GM12891 (cell line): Measurements from ENCODE around the gene USP4.
A peak's percentile ranks its signal among the peaks of the same experiment; 100 is the strongest.

Experiments
- DNase-seq: peaks from one replicate; pipeline ENCODE4 v3.0.0; 2011; ENCODE audit warnings: low spot score; ENCODE audit not compliant: insufficient read length
- FAIRE-seq: peaks from 2 replicates; lab custom pipeline; 2011; peaks lifted over from hg19 to GRCh38; lab: Jason Lieb, UNC
- PAX5 ChIP-seq: IDR thresholded peaks from 2 replicates; pipeline ENCODE4 v1.6.1; 2011; ENCODE audit warnings: low read length, moderate library complexity, mild to moderate bottlenecking; ENCODE audit not compliant: insufficient read depth, severe bottlenecking
- POLR2A ChIP-seq: IDR thresholded peaks from 2 replicates; pipeline ENCODE4 v1.6.1; 2011; ENCODE audit warnings: low read depth, low read length, control low read depth
- POLR2AphosphoS5 ChIP-seq: IDR thresholded peaks from 2 replicates; pipeline ENCODE4 v1.6.1; 2011; ENCODE audit warnings: low read depth, low read length, control low read depth
- POU2F2 ChIP-seq: IDR thresholded peaks from 2 replicates; pipeline ENCODE4 v1.6.1; 2011; ENCODE audit warnings: low read depth, mild to moderate bottlenecking, control low read depth, low read length, moderate library complexity
- SPI1 ChIP-seq: IDR thresholded peaks from 2 replicates; pipeline ENCODE4 v1.6.1; 2011; ENCODE audit warnings: low read depth, low read length, control low read depth
- TAF1 ChIP-seq: IDR thresholded peaks from 2 replicates; pipeline ENCODE4 v1.6.1; 2011; ENCODE audit warnings: low read depth, low read length, control low read depth

The USP4 gene

GRCh38 chr3:49276475-49277382 is 63.1 kb downstream of the USP4 start, which contains the start of gene C3orf62:
Gene C3orf62, minus strand, starts transcription at chr3:49277232. Its CDS starts 360 bp downstream, at chr3:49276872.
- peak; percentile 76 for DNase-seq
- peak; percentile 93 for FAIRE-seq
- peak; percentile 43; the same call in 1 of the 2 replicates for TF ChIP-seq TAF1
- TF ChIP-seq POLR2A, result peak; percentile 80
- no peak for TF ChIP-seq POU2F2
- peak; percentile 88 for TF ChIP-seq POLR2AphosphoS5
- no peak for TF ChIP-seq SPI1
- TF ChIP-seq PAX5, result no peak

GRCh38 chr3:49273825-49274532 is 65.9 kb downstream of the USP4 start:
- TF ChIP-seq POLR2A, result no peak
- TF ChIP-seq SPI1, result no peak
- no peak for TF ChIP-seq POLR2AphosphoS5
- no peak for TF ChIP-seq PAX5
- FAIRE-seq (no peak), DNase-seq (no peak)

DNA sequence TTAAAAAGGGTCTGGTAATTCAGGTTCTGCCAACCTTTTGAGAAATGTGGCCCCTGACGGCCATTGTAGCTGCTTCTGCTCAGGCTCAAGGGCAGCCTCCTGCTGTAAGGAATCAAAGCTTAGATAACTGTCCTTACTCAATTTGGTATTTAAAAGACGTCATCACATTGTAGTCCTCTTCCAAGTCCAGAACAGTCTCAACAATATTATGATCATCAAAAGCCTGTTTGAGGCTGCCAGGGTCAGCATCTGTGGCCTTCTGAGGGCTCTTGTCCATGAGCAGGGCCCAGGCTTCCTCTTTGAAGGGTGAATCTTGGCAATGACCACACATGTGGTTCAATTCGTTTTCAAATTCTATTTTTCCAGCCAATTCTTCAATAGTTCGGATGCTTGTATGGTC is 68.8 kb downstream of the USP4 start:
- TF ChIP-seq TAF1 (no peak), POLR2A (no peak), POU2F2 (no peak), PAX5 (no peak), POLR2AphosphoS5 (no peak), SPI1 (no peak)
- no peak for DNase-seq
- no peak for FAIRE-seq

DNA sequence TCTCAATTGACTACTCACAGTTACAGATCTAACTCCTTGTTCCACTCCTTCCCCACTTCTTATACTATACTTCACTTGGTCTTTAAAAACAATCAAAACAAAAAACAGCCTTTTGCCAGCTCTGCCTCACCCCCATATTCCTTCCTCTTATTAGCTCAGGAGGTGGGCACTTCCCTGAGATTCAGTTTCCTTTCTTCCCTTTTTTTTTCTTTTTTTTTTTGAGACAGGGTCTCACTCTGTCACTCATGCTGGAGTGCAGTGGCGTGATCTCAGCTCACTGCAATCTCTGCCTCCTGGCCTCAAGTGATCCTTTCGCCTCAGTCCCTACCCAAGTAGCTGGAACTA is 69.7 kb downstream of the USP4 start:
- DNase-seq (no peak), FAIRE-seq (no peak)
- no peak for TF ChIP-seq POLR2AphosphoS5
- no peak for TF ChIP-seq SPI1
- TF ChIP-seq POU2F2, result no peak
- TF ChIP-seq TAF1, result no peak
- TF ChIP-seq PAX5, result no peak
- no peak for TF ChIP-seq POLR2A

DNA sequence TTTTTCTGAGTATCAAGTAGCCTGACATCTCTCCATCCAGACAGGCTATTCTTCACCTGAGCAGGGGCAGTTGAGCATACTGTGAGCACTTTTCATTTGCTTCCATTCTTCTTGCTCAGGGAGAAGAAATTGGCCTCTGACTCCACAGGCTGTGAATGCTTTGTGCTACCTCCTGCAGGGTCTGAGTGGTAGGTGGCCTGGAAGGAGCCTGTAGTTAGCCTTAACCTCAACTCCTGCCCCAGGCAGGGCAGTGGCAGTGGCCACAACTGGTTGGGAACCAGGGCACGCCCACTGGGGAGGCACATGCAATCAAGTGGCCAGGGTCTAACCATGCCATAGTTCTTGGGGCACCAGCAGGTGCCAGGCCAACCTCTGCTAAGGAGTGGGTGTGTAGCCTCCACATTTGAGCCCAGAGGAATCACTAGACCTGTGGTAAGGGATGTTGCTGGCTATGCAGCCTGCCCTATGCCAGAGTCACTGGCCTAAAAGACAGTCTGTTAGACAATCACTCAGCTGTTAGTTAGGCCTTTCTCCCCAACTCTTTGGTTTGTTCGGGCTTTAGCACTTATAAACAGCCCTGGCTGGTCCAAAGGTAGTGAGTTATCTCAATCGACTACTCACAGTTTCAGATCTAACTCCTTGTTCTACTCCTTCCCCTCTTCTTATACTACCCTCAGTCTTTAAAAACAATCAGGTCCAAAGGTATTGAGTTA is 70.3 kb downstream of the USP4 start:
- DNase-seq (no peak), FAIRE-seq (no peak)
- TF ChIP-seq TAF1 (no peak), POU2F2 (no peak), PAX5 (no peak)

DNA sequence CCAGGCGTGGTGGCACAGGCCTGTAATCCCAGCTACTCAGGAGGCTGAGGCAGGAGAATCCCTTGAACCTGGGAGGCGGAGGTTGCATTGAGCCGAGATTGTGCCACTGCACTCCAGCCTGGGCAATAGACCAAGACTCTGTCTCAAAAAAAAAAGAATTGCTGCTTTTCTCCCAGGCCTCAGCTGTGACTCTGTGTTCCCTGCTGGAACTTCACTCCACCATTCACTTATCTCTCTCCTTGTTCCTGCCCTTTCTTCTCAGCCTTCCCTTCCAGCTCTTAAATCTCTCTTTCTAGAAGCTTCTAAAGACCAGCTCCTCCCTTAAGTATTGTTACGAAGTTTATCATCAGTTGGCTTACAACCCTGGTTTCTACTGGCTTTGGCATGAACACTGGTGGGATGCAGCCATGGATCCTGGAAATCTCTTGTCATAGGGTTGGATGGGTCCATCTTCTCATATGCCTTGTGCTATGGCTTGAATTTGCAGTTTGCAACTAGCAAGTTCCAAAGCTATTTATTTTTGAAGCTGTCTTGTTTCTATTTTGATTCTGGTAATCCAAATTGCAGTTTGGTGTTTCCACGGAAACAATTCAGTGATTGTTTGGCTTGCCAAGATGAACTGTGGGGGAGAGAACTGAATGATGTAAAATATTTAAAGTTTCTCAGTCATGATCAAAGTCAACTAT is 73.3 kb downstream of the USP4 start:
- DNase-seq, result no peak
- no peak for FAIRE-seq
- TF ChIP-seq POLR2A (no peak), SPI1 (no peak), POLR2AphosphoS5 (no peak), POU2F2 (no peak), TAF1 (no peak), PAX5 (no peak)

DNA sequence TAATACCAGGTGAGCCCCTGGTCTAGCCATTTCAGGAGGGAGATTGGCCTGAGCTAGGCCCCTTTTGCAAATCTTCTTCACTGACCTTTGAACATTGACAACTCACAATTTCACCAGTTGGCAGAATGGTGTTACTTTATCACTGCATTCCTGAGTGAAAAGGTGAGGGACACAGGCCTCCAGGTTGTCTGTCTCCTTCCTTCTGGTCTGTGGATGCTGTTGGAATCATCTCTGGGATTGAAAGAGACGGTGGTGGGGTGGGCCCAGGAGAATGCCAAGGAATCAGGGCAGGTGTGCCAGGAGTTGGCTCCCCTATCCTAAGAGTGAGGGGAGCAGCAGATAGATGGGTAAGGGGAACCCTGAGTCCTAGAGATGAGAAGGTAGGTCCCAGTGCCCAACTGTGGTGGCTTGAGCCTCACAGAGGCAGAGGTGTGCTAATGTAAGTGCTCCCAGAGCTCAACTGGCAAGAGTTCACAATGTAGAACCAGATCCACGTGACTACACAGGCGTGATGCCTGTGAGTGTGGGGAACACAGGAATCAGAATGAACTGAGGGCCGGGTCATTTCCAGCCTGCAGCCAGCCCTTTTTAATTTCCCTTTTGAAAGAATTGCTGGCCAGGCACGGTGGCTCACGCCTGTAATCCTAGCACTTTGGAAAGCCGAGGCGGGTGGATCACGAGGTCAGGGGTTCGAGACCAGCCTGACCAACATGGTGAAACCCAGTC is 74.0 kb downstream of the USP4 start:
- DNase-seq (no peak), FAIRE-seq (no peak)
- TF ChIP-seq POU2F2, result no peak
- TF ChIP-seq TAF1, result no peak
- no peak for TF ChIP-seq POLR2AphosphoS5
- TF ChIP-seq PAX5, result no peak
- no peak for TF ChIP-seq POLR2A
- TF ChIP-seq SPI1, result no peak

DNA sequence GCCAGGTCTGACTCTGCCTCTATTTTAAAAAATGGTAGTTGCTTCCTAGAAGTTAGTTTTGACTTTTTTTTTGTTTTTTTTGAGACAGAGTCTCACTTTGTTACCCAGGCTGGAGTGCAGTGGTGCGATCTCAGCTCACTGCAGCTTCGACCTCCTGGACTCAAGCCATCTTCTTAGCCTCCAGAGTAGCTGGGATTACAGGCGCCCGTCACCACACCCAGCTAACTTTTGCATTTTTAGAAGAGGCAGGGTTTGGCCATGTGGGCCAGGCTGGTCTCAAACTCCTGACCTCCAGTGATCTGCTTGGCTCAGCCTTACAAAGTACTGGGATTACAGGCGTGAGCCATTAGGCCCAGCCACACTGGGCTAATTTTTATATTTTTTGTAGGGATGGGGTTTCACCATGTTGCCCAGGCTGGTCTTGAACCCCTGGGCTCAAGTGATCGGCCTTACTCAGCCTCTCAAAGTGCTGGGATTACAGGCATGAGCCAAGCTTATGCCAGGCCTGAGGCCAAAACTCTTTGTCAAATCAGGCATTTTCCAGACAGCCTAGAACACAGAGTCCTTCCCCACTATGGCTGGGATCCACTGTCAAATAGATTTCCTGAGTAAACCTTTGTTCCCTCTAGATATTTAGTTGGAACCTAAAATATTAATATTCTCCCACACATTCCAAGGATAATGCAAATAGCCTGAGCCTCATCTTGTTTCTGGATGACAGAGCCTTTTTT is 76.5 kb downstream of the USP4 start:
- no peak for TF ChIP-seq TAF1
- TF ChIP-seq POLR2A, result no peak
- TF ChIP-seq PAX5, result no peak
- no peak for TF ChIP-seq POU2F2
- TF ChIP-seq SPI1, result no peak
- no peak for TF ChIP-seq POLR2AphosphoS5
- no peak for FAIRE-seq
- no peak for DNase-seq
